Neuronal stem cell (in vitro differentiated cells): ENCODE results near the gene MAP4.

Experiments
- DNase-seq: peaks from one replicate; pipeline ENCODE4 v3.0.0-alpha.2; 2013; ENCODE audit warnings: low spot score
- H2AFZ ChIP-seq: one replicate; pipeline ENCODE4 v1.6.1; 2013; ENCODE audit warnings: mild to moderate bottlenecking, low read length, inconsistent platforms
- H2AK5ac ChIP-seq: 2 replicates; pipeline ENCODE4 v1.6.1; 2013; ENCODE audit warnings: low read depth, mild to moderate bottlenecking, inconsistent platforms, low read length, moderate library complexity, mixed read lengths
- H2BK120ac ChIP-seq: 2 replicates; pipeline ENCODE4 v1.6.1; 2013; ENCODE audit warnings: low read depth, mild to moderate bottlenecking, inconsistent platforms, low read length, moderate library complexity, mixed read lengths
- H2BK12ac ChIP-seq: one replicate; pipeline ENCODE4 v1.6.1; 2013; ENCODE audit warnings: low read length, inconsistent platforms
- H2BK15ac ChIP-seq: 2 replicates; pipeline ENCODE4 v1.6.1; 2013; ENCODE audit warnings: mild to moderate bottlenecking, low read length, inconsistent platforms, mixed read lengths
- H2BK5ac ChIP-seq: one replicate; pipeline ENCODE4 v1.6.1; 2013; ENCODE audit warnings: inconsistent platforms, mild to moderate bottlenecking, low read length, moderate library complexity
- H3K14ac ChIP-seq: one replicate; pipeline ENCODE4 v1.6.1; 2013; ENCODE audit warnings: low read length, inconsistent platforms
- H3K18ac ChIP-seq: 2 replicates; pipeline ENCODE4 v1.6.1; 2013; ENCODE audit warnings: low read length, inconsistent platforms
- H3K23ac ChIP-seq: 2 replicates; pipeline ENCODE4 v1.6.1; 2013; ENCODE audit warnings: low read depth, mild to moderate bottlenecking, mixed read lengths, low read length, inconsistent platforms; ENCODE audit not compliant: poor library complexity
- H3K27ac ChIP-seq: replicated peaks from 3 replicates; pipeline ENCODE4 v1.5.1; 2013; ENCODE audit warnings: low read length, inconsistent platforms
- H3K27me3 ChIP-seq, 3 experiments: 2 replicates each; pipeline ENCODE4 v1.6.1; 2013; ENCODE audit warnings: low read length in 3 of 3, mild to moderate bottlenecking in 2 of 3, inconsistent platforms in 1 of 3, low read depth in 1 of 3, mixed read lengths in 1 of 3, moderate library complexity in 1 of 3; ENCODE audit not compliant: control insufficient read depth in 3 of 3, insufficient read depth in 3 of 3
- H3K36me3 ChIP-seq, 2 donors: replicated peaks in 1 of 2; 2 replicates each; pipeline ENCODE4 v1.6.1; 2013; ENCODE audit warnings: low read length in 2 of 2; ENCODE audit not compliant: control insufficient read depth in 2 of 2, insufficient read depth in 2 of 2
- H3K4ac ChIP-seq: 2 replicates; pipeline ENCODE4 v1.6.1; 2013; ENCODE audit warnings: inconsistent platforms, mild to moderate bottlenecking, low read length, moderate library complexity
- H3K4me1 ChIP-seq, 2 donors: 1 replicate in 1 of 2; 2 replicates in 1 of 2; pipeline ENCODE4 v1.6.1; 2013; ENCODE audit warnings: low read length in 2 of 2, low read depth in 1 of 2; ENCODE audit not compliant: control insufficient read depth in 2 of 2, insufficient read depth in 1 of 2
- H3K4me2 ChIP-seq: one replicate; pipeline ENCODE4 v1.6.1; 2013; ENCODE audit warnings: mild to moderate bottlenecking, low read length, inconsistent platforms; ENCODE audit not compliant: insufficient read depth, poor library complexity, severe bottlenecking
- H3K4me3 ChIP-seq, 2 donors: 2 replicates each; pipeline ENCODE4 v1.5.1; 2013; ENCODE audit warnings: low read length in 2 of 2, mild to moderate bottlenecking in 2 of 2, inconsistent platforms in 1 of 2, moderate library complexity in 1 of 2
- H3K79me1 ChIP-seq: one replicate; pipeline ENCODE4 v1.6.1; 2013; ENCODE audit warnings: low read depth, mild to moderate bottlenecking, inconsistent platforms, low read length, moderate library complexity
- H3K9ac ChIP-seq: one replicate; pipeline ENCODE4 v1.6.1; 2013; ENCODE audit warnings: mild to moderate bottlenecking, low read depth, low read length, inconsistent platforms; ENCODE audit not compliant: poor library complexity
- H3K9me3 ChIP-seq, 2 donors: replicated peaks in 1 of 2; 2 replicates each; pipeline versions ENCODE3 to v1.6.1; 2013; ENCODE audit warnings: low read length in 2 of 2, mild to moderate bottlenecking in 2 of 2, inconsistent platforms in 1 of 2, low read depth in 1 of 2, mixed read lengths in 1 of 2, moderate library complexity in 1 of 2; ENCODE audit not compliant: control insufficient read depth in 2 of 2, insufficient read depth in 1 of 2
- H4K8ac ChIP-seq: one replicate; pipeline ENCODE4 v1.6.1; 2013; ENCODE audit warnings: low read depth, mild to moderate bottlenecking, inconsistent platforms, low read length, moderate library complexity
- H4K91ac ChIP-seq: one replicate; pipeline ENCODE4 v1.6.1; 2013; ENCODE audit warnings: low read length, low read depth, mild to moderate bottlenecking, inconsistent platforms; ENCODE audit not compliant: poor library complexity
- WGBS, 2 donors: extraction: QIAGEN DNeasy Blood & Tissue Kit; methylation state at CpG; one replicate each; pipeline ENCODE4 v1.1.7; 2013; ENCODE audit warnings: missing lambda C conversion rate in 2 of 2, mixed read lengths in 1 of 2; ENCODE audit not compliant: insufficient read length in 2 of 2, insufficient replicate concordance in 1 of 2; ENCODE audit errors: extremely low coverage in 2 of 2; 5-methylcytosine and 5-hydroxymethylcytosine counted together

Gene MAP4

DNA sequence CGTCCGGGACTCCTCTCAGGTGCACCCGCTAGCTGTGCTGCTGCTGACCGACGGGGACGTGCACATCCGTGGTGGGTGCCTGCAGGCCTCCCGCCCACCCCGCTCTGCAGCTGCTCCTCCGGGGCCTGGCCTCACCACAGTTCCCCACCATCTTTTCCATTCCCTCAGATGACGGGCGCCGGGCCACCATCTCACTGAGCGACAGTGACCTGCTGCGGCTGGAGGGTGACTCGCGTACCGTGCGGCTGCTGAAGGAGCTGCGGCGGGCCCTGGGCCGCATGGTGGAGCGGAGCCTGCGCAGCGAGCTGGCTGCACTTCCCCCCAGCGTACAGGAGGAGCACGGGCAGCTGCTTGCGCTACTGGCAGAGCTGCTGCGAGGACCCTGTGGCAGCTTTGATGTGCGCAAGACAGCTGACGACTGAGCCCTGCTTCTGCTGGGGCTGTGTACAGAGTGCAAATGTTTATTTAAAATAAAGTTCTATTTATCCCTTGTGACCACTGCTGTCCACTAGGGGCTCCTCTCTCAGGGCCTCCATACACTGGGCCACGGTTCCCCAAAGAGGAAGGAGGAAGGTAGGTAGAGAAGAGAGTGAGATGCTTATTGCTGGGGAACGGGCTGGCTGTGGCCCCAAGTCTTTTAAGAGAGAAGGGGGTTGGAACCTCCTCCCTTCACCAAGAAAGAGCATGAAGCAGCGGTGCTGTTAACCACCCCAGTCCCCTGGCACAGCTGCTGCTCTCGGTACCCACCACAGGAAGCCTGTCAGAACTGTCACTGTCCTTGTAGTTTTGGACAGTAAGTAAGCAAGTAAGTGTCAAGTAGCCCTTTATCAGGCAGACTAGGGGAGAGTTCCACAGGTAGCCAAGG is 166.3 kb downstream of the MAP4 start:
- no CpG with 5 or more reads among the region's 35 CpGs for WGBS, 2 donors
- Histone ChIP-seq H2AFZ (no peak overlapping the region), H3K23ac (peak overlapping the region; percentile 95), H3K27ac (no peak overlapping the region), H3K36me3 (peaks cover 68 to 100% of the 10 kb centered on the region in 2 donors), H2AK5ac (no peak overlapping the region), H3K79me1 (peaks cover 3% of the 10 kb centered on the region), H3K9me3 (no peaks in the 10 kb centered on the region), H3K18ac (peak overlapping the region; percentile 39), H3K9ac (peak overlapping the region; percentile 9), H3K27me3 (no peaks in the 10 kb centered on the region), H2BK5ac (peak overlapping the region; percentile 30), H4K91ac (no peak overlapping the region), H3K4me2 (no peak overlapping the region), H3K4me1 (no peaks in the 10 kb centered on the region), H2BK12ac (no peak overlapping the region), H3K4ac (no peak overlapping the region), H2BK15ac (no peak overlapping the region), H2BK120ac (no peak overlapping the region), H3K14ac (no peak overlapping the region), H3K4me3 (peak overlapping the region in 1 of 2 donors; percentile 5), H4K8ac (no peak overlapping the region)
- no peak for DNase-seq

GRCh38 chr3:47849186-47849698 is 167.0 kb downstream of the MAP4 start:
- no CpG with 5 or more reads among the region's 14 CpGs for WGBS, 2 donors
- H3K36me3 ChIP-seq, result peaks cover 70 to 100% of the 10 kb centered on the region in 2 donors

GRCh38 chr3:47848599-47849117 is 167.6 kb downstream of the MAP4 start:
- no peaks in the 10 kb centered on the region for H3K27me3 ChIP-seq
- H3K23ac ChIP-seq, result no peak overlapping the region
- no peak overlapping the region for H3K4ac ChIP-seq
- peak overlapping the region; percentile 30 for H2BK5ac ChIP-seq
- H3K9me3 ChIP-seq, result no peaks in the 10 kb centered on the region
- H2AK5ac ChIP-seq, result no peak overlapping the region
- no peak for DNase-seq
- no peak overlapping the region for H2AFZ ChIP-seq
- no peak overlapping the region for H3K9ac ChIP-seq
- peaks cover 3% of the 10 kb centered on the region for H3K79me1 ChIP-seq
- no peak overlapping the region for H4K91ac ChIP-seq
- H3K14ac ChIP-seq, result no peak overlapping the region
- H2BK120ac ChIP-seq, result no peak overlapping the region
- H3K4me1 ChIP-seq, result no peaks in the 10 kb centered on the region
- no peak overlapping the region for H2BK15ac ChIP-seq
- H3K36me3 ChIP-seq, result peaks cover 71 to 100% of the 10 kb centered on the region in 2 donors
- no peak overlapping the region for H3K27ac ChIP-seq
- no peak overlapping the region for H4K8ac ChIP-seq
- peak overlapping the region; percentile 15 for H3K18ac ChIP-seq
- no CpG with 5 or more reads among the region's 23 CpGs for WGBS, 2 donors
- no peak overlapping the region for H2BK12ac ChIP-seq
- H3K4me3 ChIP-seq, result no peak overlapping the region
- H3K4me2 ChIP-seq, result no peak overlapping the region

More at GRCh38 chr3:47849186-47849698, 167.0 kb downstream of the MAP4 start:
- H3K4me3 ChIP-seq, result peak overlapping the region in 1 of 2 donors; percentile 5
- H3K4ac ChIP-seq, result no peak overlapping the region
- peak overlapping the region; percentile 90 for H3K23ac ChIP-seq
- no peak overlapping the region for H2AFZ ChIP-seq
- DNase-seq, result no peak
- no peak overlapping the region for H3K27ac ChIP-seq
- H4K91ac ChIP-seq, result no peak overlapping the region
- H3K18ac ChIP-seq, result no peak overlapping the region
- H2BK15ac ChIP-seq, result no peak overlapping the region
- no peak overlapping the region for H3K14ac ChIP-seq
- H3K4me2 ChIP-seq, result no peak overlapping the region
- H3K27me3 ChIP-seq, result no peaks in the 10 kb centered on the region
- no peak overlapping the region for H4K8ac ChIP-seq
- H3K9me3 ChIP-seq, result no peaks in the 10 kb centered on the region
- H2BK5ac ChIP-seq, result peak overlapping the region; percentile 30
- H2AK5ac ChIP-seq, result no peak overlapping the region
- H2BK120ac ChIP-seq, result no peak overlapping the region
- H3K4me1 ChIP-seq, result no peaks in the 10 kb centered on the region
- no peak overlapping the region for H2BK12ac ChIP-seq
- peak overlapping the region; percentile 33 for H3K9ac ChIP-seq
- H3K79me1 ChIP-seq, result peaks cover 3% of the 10 kb centered on the region
